ENCODE data around the gene MYRF. TPM values are rescaled to one million over a fixed set of nuclear protein-coding genes. Genes with fewer than 3 reads are reported as not detected.

Gene MYRF
- total and polyA plus RNA-seq, 2 of the 13 experiments (the other 11 are each of a cell fraction or from before 2014, with no cell fraction given): 10.2 to 25.9 TPM

- Histone ChIP-seq H2AFZ (ENCODE audit: low read length) (no peak overlapping the region), H3K27me3 (ENCODE audit: control insufficient read depth in 1 of 2, insufficient read depth in 2 of 2, low read length in 2 of 2) (no peaks in the 10 kb centered on the region), H3K79me2 (ENCODE audit: insufficient read depth, low read length) (peaks cover 29% of the 10 kb centered on the region), H3K4me1 (ENCODE audit: insufficient read depth, low read length) (peaks cover 29% of the 10 kb centered on the region), H4K20me1 (ENCODE audit: insufficient read depth, low read length) (no peaks in the 10 kb centered on the region), H3K36me3 (replicated peaks in 1 of 2; ENCODE audit: control insufficient read depth in 1 of 2, insufficient read depth in 2 of 2, low read length in 2 of 2) (peaks cover 0 to under 1% of the 10 kb centered on the region in 2 experiments; a peak in 2 of 5 replicates), H3K27ac (ENCODE audit: extremely low read length, insufficient read depth, low read length) (no peak overlapping the region), H3K9me3 (ENCODE audit: low read length) (no peaks in the 10 kb centered on the region), H3K4me2 (ENCODE audit: low read depth, low read length) (no peak overlapping the region), H3K4me3 (replicated peaks in 1 of 3; ENCODE audit: insufficient read depth in 1 of 3, low read depth in 2 of 3, low read length in 3 of 3) (no peak overlapping the region), H3K9ac (ENCODE audit: insufficient read depth, low read depth, low read length) (no peak overlapping the region)
- POLR2A ChIA-PET: no interaction called here
- BruUV-seq (replicated peaks): no TSS peak
- ATAC-seq (no peak), DNase-seq (ENCODE audit: low spot score) (no peak), FAIRE-seq (no peak)
- in situ Hi-C loops (cut with HindIII; ENCODE audit: extremely low pct_ligation_motif_present, low pct_unique_long_range_greater_than_20kb): no loop called here
- 92% methylated on average over 12 of the region's 12 CpGs for WGBS (ENCODE audit: low lambda C conversion rate)
- CTCF ChIA-PET (ENCODE audit: low intra/inter-chr PET ratio, low total read pairs): no interaction called here
- intact Hi-C loops (cut with micrococcal nuclease; ENCODE audit: unreplicated experiment): loop anchor here (1.0 kb wide), 1 partner anchor 36 kb away; no protein-coding TSS in a partner anchor
- no peak for TF ChIP-seq ZNF549 (CRISPR knock-in tag; IDR thresholded peaks at IDR 0.05)
- no peak for TF ChIP-seq ZNF670 (CRISPR knock-in tag; IDR thresholded peaks at IDR 0.05; ENCODE audit: borderline replicate concordance)
- TF ChIP-seq, protein P1, sequence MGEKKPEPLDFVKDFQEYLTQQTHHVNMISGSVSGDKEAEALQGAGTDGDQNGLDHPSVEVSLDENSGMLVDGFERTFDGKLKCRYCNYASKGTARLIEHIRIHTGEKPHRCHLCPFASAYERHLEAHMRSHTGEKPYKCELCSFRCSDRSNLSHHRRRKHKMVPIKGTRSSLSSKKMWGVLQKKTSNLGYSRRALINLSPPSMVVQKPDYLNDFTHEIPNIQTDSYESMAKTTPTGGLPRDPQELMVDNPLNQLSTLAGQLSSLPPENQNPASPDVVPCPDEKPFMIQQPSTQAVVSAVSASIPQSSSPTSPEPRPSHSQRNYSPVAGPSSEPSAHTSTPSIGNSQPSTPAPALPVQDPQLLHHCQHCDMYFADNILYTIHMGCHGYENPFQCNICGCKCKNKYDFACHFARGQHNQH (CRISPR knock-in tag; IDR thresholded peaks at IDR 0.05): no peak
- no peak for TF ChIP-seq RELA (CRISPR knock-in tag; IDR thresholded peaks at IDR 0.05)
- TF ChIP-seq SATB2 (CRISPR knock-in tag; IDR thresholded peaks at IDR 0.05): no peak
- TF ChIP-seq, protein P2, sequence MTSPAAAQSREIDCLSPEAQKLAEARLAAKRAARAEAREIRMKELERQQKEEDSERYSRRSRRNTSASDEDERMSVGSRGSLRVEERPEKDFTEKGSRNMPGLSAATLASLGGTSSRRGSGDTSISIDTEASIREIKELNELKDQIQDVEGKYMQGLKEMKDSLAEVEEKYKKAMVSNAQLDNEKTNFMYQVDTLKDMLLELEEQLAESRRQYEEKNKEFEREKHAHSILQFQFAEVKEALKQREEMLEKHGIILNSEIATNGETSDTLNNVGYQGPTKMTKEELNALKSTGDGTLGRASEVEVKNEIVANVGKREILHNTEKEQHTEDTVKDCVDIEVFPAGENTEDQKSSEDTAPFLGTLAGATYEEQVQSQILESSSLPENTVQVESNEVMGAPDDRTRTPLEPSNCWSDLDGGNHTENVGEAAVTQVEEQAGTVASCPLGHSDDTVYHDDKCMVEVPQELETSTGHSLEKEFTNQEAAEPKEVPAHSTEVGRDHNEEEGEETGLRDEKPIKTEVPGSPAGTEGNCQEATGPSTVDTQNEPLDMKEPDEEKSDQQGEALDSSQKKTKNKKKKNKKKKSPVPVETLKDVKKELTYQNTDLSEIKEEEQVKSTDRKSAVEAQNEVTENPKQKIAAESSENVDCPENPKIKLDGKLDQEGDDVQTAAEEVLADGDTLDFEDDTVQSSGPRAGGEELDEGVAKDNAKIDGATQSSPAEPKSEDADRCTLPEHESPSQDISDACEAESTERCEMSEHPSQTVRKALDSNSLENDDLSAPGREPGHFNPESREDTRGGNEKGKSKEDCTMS (CRISPR knock-in tag; conservative IDR thresholded peaks at IDR 0.05): no peak
- no peak for TF ChIP-seq HNF4A (CRISPR knock-in tag; IDR thresholded peaks at IDR 0.05)
- TF ChIP-seq, protein P3, sequence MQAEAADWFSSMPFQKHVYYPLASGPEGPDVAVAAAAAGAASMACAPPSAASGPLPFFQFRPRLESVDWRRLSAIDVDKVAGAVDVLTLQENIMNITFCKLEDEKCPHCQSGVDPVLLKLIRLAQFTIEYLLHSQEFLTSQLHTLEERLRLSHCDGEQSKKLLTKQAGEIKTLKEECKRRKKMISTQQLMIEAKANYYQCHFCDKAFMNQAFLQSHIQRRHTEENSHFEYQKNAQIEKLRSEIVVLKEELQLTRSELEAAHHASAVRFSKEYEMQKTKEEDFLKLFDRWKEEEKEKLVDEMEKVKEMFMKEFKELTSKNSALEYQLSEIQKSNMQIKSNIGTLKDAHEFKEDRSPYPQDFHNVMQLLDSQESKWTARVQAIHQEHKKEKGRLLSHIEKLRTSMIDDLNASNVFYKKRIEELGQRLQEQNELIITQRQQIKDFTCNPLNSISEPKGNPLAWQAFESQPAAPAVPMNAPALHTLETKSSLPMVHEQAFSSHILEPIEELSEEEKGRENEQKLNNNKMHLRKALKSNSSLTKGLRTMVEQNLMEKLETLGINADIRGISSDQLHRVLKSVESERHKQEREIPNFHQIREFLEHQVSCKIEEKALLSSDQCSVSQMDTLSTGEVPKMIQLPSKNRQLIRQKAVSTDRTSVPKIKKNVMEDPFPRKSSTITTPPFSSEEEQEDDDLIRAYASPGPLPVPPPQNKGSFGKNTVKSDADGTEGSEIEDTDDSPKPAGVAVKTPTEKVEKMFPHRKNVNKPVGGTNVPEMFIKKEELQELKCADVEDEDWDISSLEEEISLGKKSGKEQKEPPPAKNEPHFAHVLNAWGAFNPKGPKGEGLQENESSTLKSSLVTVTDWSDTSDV (CRISPR knock-in tag; IDR thresholded peaks at IDR 0.05): no peak
- TF ChIP-seq, protein P4, sequence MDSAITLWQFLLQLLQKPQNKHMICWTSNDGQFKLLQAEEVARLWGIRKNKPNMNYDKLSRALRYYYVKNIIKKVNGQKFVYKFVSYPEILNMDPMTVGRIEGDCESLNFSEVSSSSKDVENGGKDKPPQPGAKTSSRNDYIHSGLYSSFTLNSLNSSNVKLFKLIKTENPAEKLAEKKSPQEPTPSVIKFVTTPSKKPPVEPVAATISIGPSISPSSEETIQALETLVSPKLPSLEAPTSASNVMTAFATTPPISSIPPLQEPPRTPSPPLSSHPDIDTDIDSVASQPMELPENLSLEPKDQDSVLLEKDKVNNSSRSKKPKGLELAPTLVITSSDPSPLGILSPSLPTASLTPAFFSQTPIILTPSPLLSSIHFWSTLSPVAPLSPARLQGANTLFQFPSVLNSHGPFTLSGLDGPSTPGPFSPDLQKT (CRISPR knock-in tag; IDR thresholded peaks at IDR 0.05; ENCODE audit: borderline replicate concordance): no peak
- TF ChIP-seq MYNN (CRISPR knock-in tag; IDR thresholded peaks at IDR 0.05; ENCODE audit: low read depth): no peak
- TF ChIP-seq ZNF766 (CRISPR knock-in tag; IDR thresholded peaks at IDR 0.05; ENCODE audit: borderline replicate concordance): no peak
- TF ChIP-seq ZNF605 (CRISPR knock-in tag; IDR thresholded peaks at IDR 0.05): no peak
- no peak for TF ChIP-seq CHD2 (IDR thresholded peaks at IDR 0.05; ENCODE audit: low read depth, low read length)
Observed at GRCh38 chr11:61833926-61834277, 81.5 kb downstream of the MYRF start.

Data from HepG2 (cell line).